Heart right ventricle (tissue), 16 donors: Measurements from ENCODE around the gene SMIM24. TPM values are rescaled to one million over a fixed set of nuclear protein-coding genes. Genes with fewer than 3 reads are reported as not detected.

Experiments used
- ATAC-seq, 8 donors: fragments of 200-7000 bp; cut with Tn5 transposase; one replicate each; pipeline ENCODE4 v1.9.1; 2020; ENCODE audit warnings: mild to moderate bottlenecking in 8 of 8, moderate library complexity in 8 of 8, moderate number of reproducible peaks in 1 of 8
- DNase-seq, 2 donors: peaks; one replicate each; pipeline ENCODE4 v3.0.0-alpha.2; 2020
- H3K27ac ChIP-seq, 10 donors: fragments of 200-600 bp; sonication (generic) in 2 of 10; one replicate each; pipeline versions ENCODE4 v1.5.0 to v1.8.0; 2020 to 2022; ENCODE audit warnings: mild to moderate bottlenecking in 3 of 10
- H3K27me3 ChIP-seq, 7 donors: fragments of 200-600 bp; one replicate each; pipeline ENCODE4 v1.8.0; 2021 to 2022; ENCODE audit warnings: mild to moderate bottlenecking in 2 of 7
- H3K36me3 ChIP-seq, 9 donors: fragments of 200-600 bp; sonication (generic) in 1 of 9; one replicate each; pipeline versions ENCODE4 v1.5.0 to v1.8.0; 2020 to 2022; ENCODE audit warnings: mild to moderate bottlenecking in 2 of 9
- H3K4me1 ChIP-seq, 9 donors: fragments of 200-600 bp; sonication (generic) in 1 of 9; one replicate each; pipeline versions ENCODE4 v1.5.0 to v1.8.0; 2020 to 2022; ENCODE audit warnings: mild to moderate bottlenecking in 4 of 9
- H3K4me3 ChIP-seq, 10 donors: fragments of 200-600 bp; sonication (generic) in 2 of 10; one replicate each; pipeline versions ENCODE4 v1.5.0 to v1.8.0; 2020 to 2022; ENCODE audit warnings: mild to moderate bottlenecking in 7 of 10, moderate library complexity in 2 of 10
- H3K9me3 ChIP-seq, 11 donors: fragments of 200-600 bp in 10 of 11; sonication (generic) in 2 of 11; one replicate each; pipeline versions ENCODE4 v1.5.0 to v1.8.0; 2013 to 2022; ENCODE audit warnings: mild to moderate bottlenecking in 2 of 11, control low read depth in 1 of 11, moderate library complexity in 1 of 11
- CTCF ChIP-seq, 9 donors: fragments of 200-600 bp; sonication (generic) in 2 of 9; IDR thresholded peaks; one replicate each; pipeline versions ENCODE4 v1.5.0 to v1.8.0; 2021 to 2022; ENCODE audit warnings: antibody characterized with exemption in 9 of 9, mild to moderate bottlenecking in 5 of 9, moderate library complexity in 1 of 9
- WGBS, 2 donors: extraction: QIAGEN DNeasy Blood & Tissue Kit; methylation state at CpG; one replicate each; pipeline ENCODE4 v1.1.7; 2013; ENCODE audit warnings: inconsistent platforms in 1 of 2; 5-methylcytosine and 5-hydroxymethylcytosine counted together
- intact Hi-C, 10 donors: fragments of 100-400 bp; cut with DNase I; formaldehyde crosslinking; loops; one replicate each; pipeline versions ENCODE4 v1.11.1 to v1.14.2; 2022
- polyA plus RNA-seq, 2 donors: library from polyadenylated mRNA; stranded (reverse); fragments of 200-250 nt; gene quantifications; one replicate each; pipeline ENCODE4 v1.2.3, GENCODE V29; 2013
- total RNA-seq, 10 donors: library from RNA; stranded (reverse); fragmentation: NEBNext Ultra II Directional in 3 of 10; extraction: Animal tissue kit (Norgen Biotek cat#: 25700) in 3 of 10; gene quantifications; one replicate each; pipeline versions ENCODE4 v1.2.1 to v1.2.4, GENCODE V29; 2021 to 2023
- donor health status: Arrhythmogenic right ventricular cardiomyopathy.
- donor health status: ischemic (EF 13 %, LVEDD 7.1; RV severe dilation, severe dysfunction).
- donor health status: healthy with polysubstance abuse.
- donor health status: DM: no; HTN: yes; CAD: no.
- donor health status: DM: no; HTN: no; CAD: no.
- donor health status: ischemic (EF 25% LVEDD 6.9; RV normal size, moderate dysfunction).
- donor health status: ischemic (EF 25% LVEDD 5.7; RV mildly dilated, moderate dysfunction).
- donor health status: healthy.
- donor health status: DM: yes; HTN: yes; CAD: no.
- donor health status: Ischemic cardiomyopathy.
- donor health status: ischemic (EF 35%, LVEDD 5.7; RV mildly dilated, moderate dysfunction).
- donor health status: nonischemic (EF 11% LVEDD 7.7; RV severe dilation, severe dysfunction).
- donor health status: DM: yes; HTN: yes; CAD: no.
- donor health status: PGD.
- donor health status: ischemic (EF 29% LVEDD 5.4; RV normal size, mild dysfunction).
- donor health status: nonischemic (EF 23%, LVEDD 6.1; RV moderate dilation, normal function).

The SMIM24 gene
- total and polyA plus RNA-seq, 12 donors, result not detected

GRCh38 chr19:3492919-3493318 lies 12.6 kb upstream of the SMIM24 start:
- no peak for TF ChIP-seq CTCF (IDR thresholded peaks at IDR 0.05)
- 94% methylated on average over 16 of the region's 16 CpGs for WGBS, 2 donors
- Histone ChIP-seq H3K4me3 (no peak overlapping the region), H3K4me1 (no peaks in the 10 kb centered on the region), H3K9me3 (no peaks in the 10 kb centered on the region), H3K27ac (no peak overlapping the region), H3K36me3 (peaks cover 0 to 81% (median 27%) of the 10 kb centered on the region in 9 donors), H3K27me3 (no peaks in the 10 kb centered on the region)
- no peak for DNase-seq
- intact Hi-C loops, result no loop called here
- ATAC-seq, result no peak

- no peaks in the 10 kb centered on the region for H3K9me3 ChIP-seq
- 95% methylated on average over 40 to 45 of the region's 45 CpGs for WGBS, 2 donors
- intact Hi-C loops, result no loop called here
- ATAC-seq (peak in 1 of 8 donors; percentile 19), DNase-seq (no peak)
- no peak for TF ChIP-seq CTCF (IDR thresholded peaks at IDR 0.05)
- no peak overlapping the region for H3K27ac ChIP-seq
- no peaks in the 10 kb centered on the region for H3K4me1 ChIP-seq
- no peaks in the 10 kb centered on the region for H3K27me3 ChIP-seq
- no peak overlapping the region for H3K4me3 ChIP-seq
- H3K36me3 ChIP-seq, result peaks cover 0 to 79% (median 27%) of the 10 kb centered on the region in 9 donors
Observed at GRCh38 chr19:3492131-3492839, 12.0 kb upstream of the SMIM24 start.

- H3K27ac ChIP-seq, result no peak overlapping the region
- TF ChIP-seq CTCF (IDR thresholded peaks at IDR 0.05), result no peak
- no peaks in the 10 kb centered on the region for H3K4me1 ChIP-seq
- no peak for DNase-seq
- no peaks in the 10 kb centered on the region for H3K9me3 ChIP-seq
- no peak overlapping the region for H3K4me3 ChIP-seq
- intact Hi-C loops, result no loop called here
- H3K27me3 ChIP-seq, result no peaks in the 10 kb centered on the region
- WGBS, 2 donors, result 95% methylated on average over 55 of the region's 55 CpGs
- H3K36me3 ChIP-seq, result peaks cover 0 to 72% (median 27%) of the 10 kb centered on the region in 9 donors
- peak in 2 of 8 donors; percentile 11 to 32 for ATAC-seq
Observed at GRCh38 chr19:3491396-3492119, 11.2 kb upstream of the SMIM24 start.

GRCh38 chr19:3483226-3483628 lies 2.9 kb upstream of the SMIM24 start, which contains the start of gene SMIM44:
TSS of gene SMIM44 (minus strand) at chr19:3483441. CDS start at chr19:3483403, 38 bp downstream.
- ATAC-seq (no peak), DNase-seq (no peak)
- Histone ChIP-seq H3K4me3 (no peak within 1 kb of the TSS), H3K4me1 (peaks cover 0 to 3% (median 0%) of the 10 kb centered on the region in 9 donors), H3K9me3 (no peaks in the 10 kb centered on the region), H3K36me3 (no peaks in the 10 kb centered on the region), H3K27ac (no peak within 1 kb of the TSS), H3K27me3 (peaks cover 15 to 63% (median 46%) of the 10 kb centered on the region in 7 donors)
- TF ChIP-seq CTCF (IDR thresholded peaks at IDR 0.05), result no peak
- WGBS, 2 donors, result 74 to 75% methylated on average over 33 of the region's 33 CpGs
- intact Hi-C loops, result no loop called here
